GM12892 (cell line): ENCODE data around the gene SFRP5.

Experiments used
- DNase-seq: peaks from one replicate; pipeline ENCODE4 v3.0.0; 2011; ENCODE audit not compliant: insufficient read length
- FAIRE-seq: peaks from 2 replicates; lab custom pipeline; 2011; peaks lifted over from hg19 to GRCh38; lab: Jason Lieb, UNC
- POLR2A ChIP-seq: IDR thresholded peaks from 2 replicates; pipeline ENCODE4 v1.6.1; 2011; ENCODE audit warnings: low read depth, low read length, control low read depth
- POLR2AphosphoS5 ChIP-seq: IDR thresholded peaks from 2 replicates; pipeline ENCODE4 v1.6.1; 2011; ENCODE audit warnings: low read depth, low read length, control low read depth
- TAF1 ChIP-seq: IDR thresholded peaks from 2 replicates; pipeline ENCODE4 v1.6.1; 2011; ENCODE audit warnings: low read depth, mild to moderate bottlenecking, control low read depth, low read length, borderline replicate concordance

Gene SFRP5

DNA sequence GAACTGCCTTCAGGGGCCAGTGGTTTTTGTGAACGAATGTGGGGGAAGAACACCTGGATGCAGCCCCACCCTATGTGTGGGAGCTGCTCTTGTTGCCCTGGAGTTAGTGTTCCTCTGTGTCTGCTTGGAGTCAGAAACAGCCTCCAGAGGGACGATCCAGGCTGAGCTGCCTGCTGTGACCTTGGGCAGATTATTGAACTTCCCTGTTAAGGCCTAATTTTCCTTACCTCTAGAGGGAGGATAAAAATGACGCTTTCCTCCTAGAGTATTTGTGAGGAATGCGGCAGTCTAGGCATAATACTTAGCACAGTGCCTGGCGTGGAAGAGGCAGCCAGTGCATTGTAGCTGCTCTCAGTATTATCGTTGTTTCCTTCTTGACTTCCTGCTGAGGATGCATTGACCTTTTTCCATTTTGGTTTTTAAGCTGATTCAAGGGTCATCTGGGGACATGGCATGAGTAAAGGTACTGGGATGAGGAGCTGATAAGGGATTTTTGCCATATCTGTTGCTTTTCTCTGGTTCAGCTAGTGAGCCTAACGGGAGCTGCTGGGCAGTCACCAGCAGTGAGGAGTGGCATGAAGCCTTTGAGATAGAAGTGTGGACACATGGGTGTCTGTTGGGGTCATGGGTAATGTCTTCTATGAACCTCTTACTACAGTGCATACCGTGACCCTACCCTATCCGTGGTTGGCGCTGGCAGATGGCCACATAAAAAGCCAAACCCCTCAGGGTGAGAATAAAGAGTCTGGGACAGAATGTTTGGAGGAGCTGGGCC, 28.4 kb downstream of the SFRP5 start:
- DNase-seq (no peak), FAIRE-seq (no peak)
- TF ChIP-seq POLR2A: no peak
- TF ChIP-seq TAF1: no peak
- no peak for TF ChIP-seq POLR2AphosphoS5

DNA sequence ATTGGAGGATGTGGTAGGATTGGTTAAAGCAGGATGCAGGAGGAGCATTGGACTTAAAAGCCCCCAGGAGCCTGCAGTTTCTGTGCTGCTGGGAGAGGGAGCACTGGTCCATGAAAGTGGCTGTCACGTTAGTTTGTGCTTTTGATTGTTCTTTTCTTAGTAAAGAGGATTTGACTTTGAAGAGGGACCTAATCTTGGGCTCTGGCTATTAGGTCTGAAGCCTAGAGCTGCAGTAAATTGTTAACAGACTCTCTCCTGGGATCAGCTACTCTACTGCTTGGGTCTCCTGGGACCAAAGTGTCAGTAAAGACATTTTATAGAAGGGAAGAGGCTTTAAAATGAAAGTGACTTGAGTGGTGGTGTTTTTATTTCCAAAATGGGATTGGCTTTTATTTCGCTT, 31.2 kb downstream of the SFRP5 start:
- TF ChIP-seq TAF1 (no peak), POLR2A (no peak), POLR2AphosphoS5 (no peak)
- FAIRE-seq: no peak

GRCh38 chr10:97738616-97739015, 33.2 kb downstream of the SFRP5 start:
- TF ChIP-seq POLR2AphosphoS5 (no peak), POLR2A (no peak), TAF1 (no peak)
- no peak for FAIRE-seq

More for the DNA sequence above, 31.2 kb downstream of the SFRP5 start:
- no peak for DNase-seq

GRCh38 chr10:97737770-97738265, 34.0 kb downstream of the SFRP5 start:
- FAIRE-seq (no peak), DNase-seq (no peak)
- no peak for TF ChIP-seq TAF1
- no peak; the same call in 1 of the 2 replicates for TF ChIP-seq POLR2A
- no peak for TF ChIP-seq POLR2AphosphoS5

More at GRCh38 chr10:97738616-97739015, 33.2 kb downstream of the SFRP5 start:
- no peak for DNase-seq

- DNase-seq (peak; percentile 95), FAIRE-seq (peak; percentile 99)
- TF ChIP-seq TAF1: peak; percentile 67; the same call in 1 of the 2 replicates
- peak; percentile 78 for TF ChIP-seq POLR2AphosphoS5
- TF ChIP-seq POLR2A: peak; percentile 94
Measured at GRCh38 chr10:97736902-97737769, 34.7 kb downstream of the SFRP5 start, which contains the start of gene ZFYVE27. ZFYVE27 (plus strand) TSS chr10:97737128; CDS start chr10:97738478, 1,350 bp downstream.

DNA sequence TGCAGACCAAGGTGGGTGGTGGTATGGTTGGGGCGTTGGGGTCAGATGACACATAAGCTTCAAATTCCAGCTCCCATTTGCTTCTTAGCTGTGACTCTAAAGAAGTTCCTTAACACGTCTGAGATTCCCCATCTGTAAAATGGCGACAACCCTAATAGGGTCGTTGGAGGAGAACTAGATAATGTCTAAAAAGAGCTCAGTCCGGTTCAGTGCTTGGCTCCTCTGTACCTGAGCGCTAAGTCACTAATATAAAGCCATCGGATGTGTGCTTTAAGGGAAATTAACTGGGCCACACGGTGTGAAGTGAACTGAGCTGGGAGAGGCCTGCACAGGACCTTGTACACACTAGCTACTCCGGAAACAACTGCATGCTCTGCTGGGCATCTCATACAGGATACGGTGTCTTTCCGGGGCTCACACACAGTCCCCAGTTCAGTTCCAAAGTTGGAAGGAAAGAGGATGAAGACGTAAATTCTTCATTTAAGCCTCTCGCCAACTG, 35.3 kb downstream of the SFRP5 start:
- TF ChIP-seq TAF1: no peak
- no peak for TF ChIP-seq POLR2AphosphoS5
- no peak for TF ChIP-seq POLR2A
- DNase-seq: no peak
- peak; percentile 30 for FAIRE-seq

DNA sequence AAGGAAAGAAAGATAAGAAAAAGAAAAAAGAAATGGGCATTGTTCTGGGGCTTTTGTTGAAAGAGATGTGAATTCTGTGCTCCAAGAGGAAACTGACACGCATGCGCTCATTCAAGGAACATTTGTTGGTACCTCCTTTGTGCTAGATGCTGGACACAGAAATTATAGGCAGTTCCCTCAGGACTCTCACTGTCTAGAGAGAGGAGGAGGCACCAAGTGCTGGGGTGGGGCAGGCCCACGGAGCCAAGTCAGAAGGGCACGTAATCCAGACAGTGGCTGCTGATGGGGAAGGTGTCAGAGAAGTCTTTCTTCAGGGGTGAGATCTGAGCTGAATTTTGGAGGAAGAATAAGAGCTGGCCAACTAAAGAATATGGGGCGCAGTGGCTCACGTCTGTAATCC, 37.8 kb downstream of the SFRP5 start:
- TF ChIP-seq POLR2A: no peak
- TF ChIP-seq POLR2AphosphoS5: no peak
- TF ChIP-seq TAF1: no peak
- no peak for FAIRE-seq
- no peak for DNase-seq

GRCh38 chr10:97733256-97733655, 38.5 kb downstream of the SFRP5 start:
- FAIRE-seq: no peak
- TF ChIP-seq POLR2AphosphoS5 (no peak), TAF1 (no peak), POLR2A (no peak)
- no peak for DNase-seq

- DNase-seq: no peak
- TF ChIP-seq POLR2AphosphoS5 (no peak), POLR2A (no peak), TAF1 (no peak)
- no peak for FAIRE-seq
Measured at GRCh38 chr10:97732052-97732359, 39.8 kb downstream of the SFRP5 start.

GRCh38 chr10:97731346-97732051, 40.3 kb downstream of the SFRP5 start:
- FAIRE-seq (peak; percentile 92), DNase-seq (no peak)
- TF ChIP-seq POLR2A (no peak), TAF1 (no peak), POLR2AphosphoS5 (no peak)

GRCh38 chr10:97729014-97729413, 42.8 kb downstream of the SFRP5 start:
- TF ChIP-seq TAF1: no peak
- no peak for DNase-seq
- FAIRE-seq: no peak
